H1 (cell line): ENCODE data around the gene TXLNA. TPM values are rescaled to one million over a fixed set of nuclear protein-coding genes. Genes with fewer than 3 reads are reported as not detected.

Source experiments
- CTCF ChIA-PET: fragments of 300-600 bp; sonication (Branson Sonifier 250); formaldehyde crosslinking; loops from one replicate; lab custom pipeline; 2021; ENCODE audit not compliant: partially characterized antibody; lab: Charles Lee
- POLR2A ChIA-PET: fragments of 300-600 bp; sonication (Branson Sonifier 250); formaldehyde crosslinking; loops from one replicate; lab custom pipeline; 2021; ENCODE audit warnings: inconsistent platforms; ENCODE audit not compliant: partially characterized antibody; lab: Charles Lee
- DNase-seq, 2 experiments: peaks; one replicate each; pipeline versions ENCODE4 v3.0.0 to v3.0.0-alpha.2; 2010 to 2022; ENCODE audit warnings: low spot score in 2 of 2, low read depth in 1 of 2, mixed read lengths in 1 of 2
- FAIRE-seq: peaks from 2 replicates; lab custom pipeline; 2011; peaks lifted over from hg19 to GRCh38; lab: Jason Lieb, UNC
- H2AFZ ChIP-seq: 2 replicates; pipeline ENCODE4 v1.8.1; 2012; ENCODE audit warnings: low read length, inconsistent platforms
- H2AK5ac ChIP-seq: 2 replicates; pipeline ENCODE4 v1.6.1; 2013; ENCODE audit warnings: low read depth, low read length
- H2BK120ac ChIP-seq: replicated peaks from 2 replicates; pipeline ENCODE3; 2013; ENCODE audit warnings: low read depth, low read length, inconsistent platforms
- H2BK12ac ChIP-seq: 2 replicates; pipeline ENCODE4 v1.6.1; 2013; ENCODE audit warnings: low read depth, low read length
- H2BK15ac ChIP-seq: 2 replicates; pipeline ENCODE4 v1.6.1; 2013; ENCODE audit warnings: low read length
- H2BK20ac ChIP-seq: 2 replicates; pipeline ENCODE4 v1.6.1; 2013; ENCODE audit warnings: low read length
- H2BK5ac ChIP-seq: 2 replicates; pipeline ENCODE4 v1.6.1; 2013; ENCODE audit warnings: low read depth, low read length
- H3K14ac ChIP-seq: 2 replicates; pipeline ENCODE4 v1.6.1; 2013; ENCODE audit warnings: inconsistent platforms; ENCODE audit not compliant: insufficient read length
- H3K18ac ChIP-seq: 2 replicates; pipeline ENCODE4 v1.6.1; 2013; ENCODE audit warnings: low read length; ENCODE audit errors: extremely low read depth
- H3K23ac ChIP-seq: 2 replicates; pipeline ENCODE4 v1.6.1; 2013; ENCODE audit warnings: inconsistent platforms; ENCODE audit not compliant: insufficient read length
- H3K23me2 ChIP-seq: 2 replicates; pipeline ENCODE4 v1.6.1; 2013; ENCODE audit warnings: low read depth, low read length
- H3K27ac ChIP-seq: 2 replicates; pipeline ENCODE4 v1.6.1; 2011; ENCODE audit warnings: low read depth, low read length, inconsistent platforms
- H3K27me3 ChIP-seq, 4 experiments: replicated peaks in 1 of 4; 1 replicate in 1 of 4; 2 replicates in 3 of 4; pipeline versions ENCODE4 v1.6.1 to v1.8.1; 2011 to 2013; ENCODE audit warnings: low read length in 3 of 4, mild to moderate bottlenecking in 3 of 4, inconsistent platforms in 2 of 4, mixed read lengths in 2 of 4, moderate library complexity in 1 of 4; ENCODE audit not compliant: control insufficient read depth in 3 of 4, insufficient read depth in 3 of 4; ENCODE audit errors: extremely low read depth in 1 of 4
- H3K36me3 ChIP-seq, 4 experiments: 2 replicates each; pipeline versions ENCODE4 v1.6.1 to v1.8.1; 2011 to 2013; ENCODE audit warnings: mild to moderate bottlenecking in 4 of 4, low read length in 3 of 4, moderate library complexity in 2 of 4, control low read depth in 1 of 4, inconsistent platforms in 1 of 4; ENCODE audit not compliant: insufficient read depth in 4 of 4, control insufficient read depth in 2 of 4
- H3K4ac ChIP-seq: replicated peaks from 2 replicates; pipeline ENCODE3; 2013; ENCODE audit warnings: low read length, low read depth, mixed read lengths, inconsistent platforms; ENCODE audit not compliant: insufficient read length
- H3K4me1 ChIP-seq, 4 experiments: replicated peaks in 1 of 4; 1 replicate in 1 of 4; 2 replicates in 3 of 4; pipeline versions ENCODE4 v1.6.1 to v1.8.1; 2011 to 2013; ENCODE audit warnings: low read length in 3 of 4, inconsistent platforms in 2 of 4, mixed read lengths in 1 of 4; ENCODE audit not compliant: insufficient read depth in 4 of 4, control insufficient read depth in 3 of 4
- H3K4me2 ChIP-seq, 2 experiments: 2 replicates each; pipeline versions ENCODE4 v1.6.1 to v1.8.1; 2011 to 2013; ENCODE audit warnings: low read depth in 2 of 2, low read length in 2 of 2, control low read depth in 1 of 2, inconsistent platforms in 1 of 2, mild to moderate bottlenecking in 1 of 2; ENCODE audit not compliant: insufficient read depth in 1 of 2
- H3K4me3 ChIP-seq, 4 experiments: fragments of 200-600, 300-600 bp in 1 of 4; sonication (generic), shearing (Covaris generic), sonication (Bioruptor Twin) in 1 of 4; 2 replicates each; pipeline versions ENCODE4 v1.5.1 to v1.8.1; 2011 to 2016; ENCODE audit warnings: low read length in 4 of 4, low read depth in 3 of 4, control low read depth in 2 of 4, inconsistent platforms in 2 of 4, mild to moderate bottlenecking in 2 of 4, mixed read lengths in 1 of 4, moderate library complexity in 1 of 4; ENCODE audit not compliant: insufficient read depth in 2 of 4; ENCODE audit errors: extremely low read depth in 1 of 4
- H3K56ac ChIP-seq: replicated peaks from 2 replicates; pipeline ENCODE3; 2013; ENCODE audit warnings: low read depth, mild to moderate bottlenecking, mixed read lengths, low read length, inconsistent platforms; ENCODE audit not compliant: insufficient read length
- H3K79me1 ChIP-seq: 2 replicates; pipeline ENCODE4 v1.6.1; 2013; ENCODE audit warnings: low read depth, low read length, control low read depth
- H3K79me2 ChIP-seq, 2 experiments: 2 replicates each; pipeline versions ENCODE4 v1.6.1 to v1.8.1; 2012 to 2013; ENCODE audit warnings: low read length in 2 of 2, mild to moderate bottlenecking in 2 of 2, inconsistent platforms in 1 of 2; ENCODE audit not compliant: insufficient read depth in 2 of 2, control insufficient read depth in 1 of 2
- H3K9ac ChIP-seq, 4 experiments: replicated peaks in 1 of 4; 1 replicate in 1 of 4; 2 replicates in 3 of 4; pipeline versions ENCODE4 v1.6.1 to v1.8.1; 2011 to 2013; ENCODE audit warnings: low read depth in 3 of 4, low read length in 3 of 4, control low read depth in 2 of 4, mild to moderate bottlenecking in 2 of 4, moderate library complexity in 2 of 4, inconsistent platforms in 1 of 4; ENCODE audit errors: extremely low read depth in 1 of 4
- H3K9me3 ChIP-seq, 2 experiments: 2 replicates each; pipeline versions ENCODE4 v1.6.1 to v1.8.1; 2012 to 2013; ENCODE audit warnings: mild to moderate bottlenecking in 2 of 2, moderate library complexity in 2 of 2, control low read depth in 1 of 2, inconsistent platforms in 1 of 2, low read depth in 1 of 2, low read length in 1 of 2, mixed read lengths in 1 of 2; ENCODE audit not compliant: insufficient read depth in 2 of 2
- H4K20me1 ChIP-seq, 2 experiments: replicated peaks in 1 of 2; 2 replicates each; pipeline versions ENCODE3 to v1.8.1; 2011 to 2013; ENCODE audit warnings: inconsistent platforms in 2 of 2, low read length in 2 of 2, mild to moderate bottlenecking in 1 of 2; ENCODE audit not compliant: insufficient read depth in 2 of 2, control insufficient read depth in 1 of 2
- H4K5ac ChIP-seq: 2 replicates; pipeline ENCODE4 v1.6.1; 2013; ENCODE audit warnings: low read length, low read depth, mixed read lengths, inconsistent platforms; ENCODE audit not compliant: insufficient read length
- H4K8ac ChIP-seq: 2 replicates; pipeline ENCODE4 v1.8.0; 2013; ENCODE audit warnings: mild to moderate bottlenecking, moderate library complexity, low read length, inconsistent platforms; ENCODE audit not compliant: insufficient read depth; ENCODE audit errors: extremely low read depth
- H4K91ac ChIP-seq: replicated peaks from 2 replicates; pipeline ENCODE3; 2013; ENCODE audit warnings: low read length, mixed read lengths, inconsistent platforms; ENCODE audit not compliant: insufficient read length
- ATF2 ChIP-seq: IDR thresholded peaks from 2 replicates; pipeline ENCODE4 v1.6.1; 2012; ENCODE audit warnings: low read length, inconsistent platforms
- CEBPB ChIP-seq: IDR thresholded peaks from 2 replicates; pipeline ENCODE4 v1.6.1; 2012; ENCODE audit warnings: low read depth, low read length
- HDAC2 ChIP-seq, 2 experiments: fragments of 300-600 bp in 1 of 2; sonication (generic) in 1 of 2; IDR thresholded peaks; 2 replicates each; pipeline ENCODE4 v1.6.1; 2011 to 2012; ENCODE audit warnings: low read depth in 2 of 2, low read length in 2 of 2, mild to moderate bottlenecking in 2 of 2, moderate library complexity in 2 of 2, borderline replicate concordance in 1 of 2, inconsistent platforms in 1 of 2
- KDM1A ChIP-seq: fragments of 200-600, 300-600 bp; sonication (generic); IDR thresholded peaks from 2 replicates; pipeline ENCODE4 v1.7.1; 2016; ENCODE audit warnings: mild to moderate bottlenecking, low read length, borderline replicate concordance
- KDM4A ChIP-seq: IDR thresholded peaks from one replicate; pipeline ENCODE4 v1.7.1; 2012; ENCODE audit warnings: low read depth, mild to moderate bottlenecking, moderate library complexity, low read length, inconsistent platforms; ENCODE audit not compliant: severe bottlenecking
- NANOG ChIP-seq: IDR thresholded peaks from 2 replicates; pipeline ENCODE4 v1.6.1; 2011; ENCODE audit warnings: low read length, low read depth, mild to moderate bottlenecking, inconsistent platforms; ENCODE audit not compliant: insufficient read depth, poor library complexity, severe bottlenecking
- POLR2A ChIP-seq, 2 experiments: IDR thresholded peaks; 1 replicate in 1 of 2; 2 replicates in 1 of 2; pipeline ENCODE4 v1.6.1; 2011; ENCODE audit warnings: low read depth in 2 of 2, low read length in 2 of 2, mild to moderate bottlenecking in 2 of 2; ENCODE audit errors: control extremely low read depth in 1 of 2
- POLR2AphosphoS5 ChIP-seq: IDR thresholded peaks from 2 replicates; pipeline ENCODE4 v1.6.1; 2011; ENCODE audit warnings: low read depth, low read length
- RAD21 ChIP-seq, 2 experiments: IDR thresholded peaks in 1 of 2; conservative IDR thresholded peaks in 1 of 2; 2 replicates each; pipeline ENCODE4 v1.6.1; 2011; ENCODE audit warnings: low read depth in 2 of 2, low read length in 2 of 2, improper control_type of control experiment in 1 of 2, inconsistent platforms in 1 of 2, mild to moderate bottlenecking in 1 of 2, moderate library complexity in 1 of 2
- TAF7 ChIP-seq: optimal IDR thresholded peaks from 2 replicates; pipeline ENCODE3; 2011; ENCODE audit warnings: low read depth, mild to moderate bottlenecking, inconsistent platforms, low read length, moderate library complexity, borderline replicate concordance
- ZNF274 ChIP-seq: IDR thresholded peaks from 2 replicates; pipeline ENCODE4 v1.7.0; 2012; ENCODE audit warnings: low read length, borderline replicate concordance; ENCODE audit errors: extremely low read depth
- WGBS, 2 experiments: shearing (Covaris generic) in 1 of 2; methylation state at CpG; one replicate each; pipeline versions ENCODE4 v1.1.6 to v1.1.7; 2013 to 2015; ENCODE audit warnings: low lambda C conversion rate in 2 of 2, mixed read lengths in 2 of 2, inconsistent platforms in 1 of 2, low coverage in 1 of 2, missing lambda C conversion rate in 1 of 2; ENCODE audit not compliant: insufficient replicate concordance in 2 of 2, insufficient coverage in 1 of 2, insufficient read length in 1 of 2; ENCODE audit errors: extremely low coverage in 1 of 2, missing lambda C conversion rate in 1 of 2; 5-methylcytosine and 5-hydroxymethylcytosine counted together
- polyA plus RNA-seq, 7 experiments: library from polyadenylated mRNA; depleted of rRNA in 3 of 7; stranded (reverse) in 5 of 7; unstranded in 2 of 7; fragments of >200 nt in 5 of 7; fragments of 200-250 nt in 2 of 7; gene quantifications; 1 replicate in 5 of 7; 2 replicates in 1 of 7; 4 replicates in 1 of 7; pipeline versions ENCODE4 v1.2.1 to v1.2.3, GENCODE V29; 2011 to 2013; ENCODE audit warnings: missing spikeins in 2 of 7, mixed read lengths in 2 of 7
- total RNA-seq: library from RNA; stranded (reverse); fragmentation: NEBNext Ultra II Directional; extraction: Animal tissue kit (Norgen Biotek cat#: 25700); gene quantifications from 2 replicates; pipeline ENCODE4 v1.2.1, GENCODE V29; 2021

TXLNA gene
- total and polyA plus RNA-seq, 2 of the 8 experiments (the other 6 are each of a cell fraction or from before 2014, with no cell fraction given): 31.3 to 46.9 TPM

GRCh38 chr1:32197837-32198236 lies 18.4 kb downstream of the TXLNA start:
- H3K18ac ChIP-seq: no peak overlapping the region
- H3K27me3 ChIP-seq: no peaks in the 10 kb centered on the region; a peak in 1 of 7 replicates
- peaks cover 9% of the 10 kb centered on the region; the same call in 1 of the 2 replicates for H3K23me2 ChIP-seq
- no peak overlapping the region for H2BK15ac ChIP-seq
- peaks cover 6 to 8% of the 10 kb centered on the region in 2 experiments for H4K20me1 ChIP-seq
- no peaks in the 10 kb centered on the region for H3K79me2 ChIP-seq
- H3K14ac ChIP-seq: no peak overlapping the region
- no peak overlapping the region for H2BK12ac ChIP-seq
- H3K4me1 ChIP-seq: peaks cover 13 to 28% (median 18%) of the 10 kb centered on the region in 4 experiments
- ChIA-PET CTCF (interaction anchor here (1.8 to 2.4 kb wide), 3 partner anchors 18 to 50 kb away, joined by 7 to 16 read pairs (median 8); no protein-coding TSS in a partner anchor), POLR2A (interaction anchor here (0.7 to 21.3 kb wide), 14 partner anchors 11 to 143 kb away, joined by 3 to 332 read pairs (median 6); partner anchors contain the start of genes DCDC2B, IQCC, TMEM39B and TXLNA)
- no peak overlapping the region for H3K4me2 ChIP-seq
- H2AK5ac ChIP-seq: no peak overlapping the region
- H4K8ac ChIP-seq: no peak overlapping the region
- H3K4me3 ChIP-seq: no peak overlapping the region
- H3K4ac ChIP-seq: no peak overlapping the region
- H2BK5ac ChIP-seq: no peak overlapping the region
- DNase-seq: no peak
- H4K5ac ChIP-seq: no peak overlapping the region
- WGBS, 2 experiments: 94% methylated on average over 6 of the region's 6 CpGs; no CpG with 5 or more reads in 1 of the 2 experiments
- FAIRE-seq: no peak
- H3K23ac ChIP-seq: no peak overlapping the region
- no peak overlapping the region for H4K91ac ChIP-seq
- no peak overlapping the region for H3K9ac ChIP-seq
- H3K9me3 ChIP-seq: no peaks in the 10 kb centered on the region
- H3K36me3 ChIP-seq: peaks cover 28 to 49% (median 39%) of the 10 kb centered on the region in 4 experiments; a peak in 7 of 8 replicates
- H3K79me1 ChIP-seq: 0 out of 2 replicates have a peak, but pooled peaks cover 3% of the 10 kb centered on the region
- no peak overlapping the region for H2BK20ac ChIP-seq
- H3K56ac ChIP-seq: no peak overlapping the region
- no peak overlapping the region for H2BK120ac ChIP-seq
- H2AFZ ChIP-seq: no peak overlapping the region
- H3K27ac ChIP-seq: no peak overlapping the region
- TF ChIP-seq CEBPB (no peak), KDM4A (no peak), POLR2AphosphoS5 (no peak), ZNF274 (no peak), HDAC2 (IDR thresholded peaks at IDR 0.05; ENCODE audit: borderline replicate concordance in 1 of 2, low read depth in 2 of 2, low read length in 2 of 2) (no peak), KDM1A (no peak), RAD21 (IDR thresholded peaks at IDR 0.05 in 1 of 2, conservative IDR thresholded peaks at IDR 0.05 in 1 of 2; ENCODE audit: low read depth in 2 of 2, low read length in 2 of 2) (no peak), POLR2A (IDR thresholded peaks at IDR 0.05; ENCODE audit: control extremely low read depth in 1 of 2, low read depth in 2 of 2, low read length in 2 of 2) (no peak), ATF2 (no peak), NANOG (no peak), TAF7 (no peak)
